K562 (cell line): ENCODE results near the gene MICOS13. TPM values are rescaled to one million over a fixed set of nuclear protein-coding genes. Genes with fewer than 3 reads are reported as not detected.

Source experiments
- ATAC-seq: fragments of 200-7000 bp; cut with Tn5 transposase; 3 replicates; pipeline ENCODE4 v1.9.1; 2020; ENCODE audit warnings: moderate library complexity
- BruUV-seq: library from RNA; stranded (reverse); fragments of 400-500 nt; replicated peaks from 2 replicates; lab custom pipeline; 2021; lab: Mats Ljungman, UMichigan
- CTCF ChIA-PET: fragments of 300-600 bp; formaldehyde crosslinking; extraction: SDS; loops from one replicate; lab custom pipeline; 2021; ENCODE audit warnings: low intra/inter-chr PET ratio; lab: Yijun Ruan, JAX
- POLR2A ChIA-PET: fragments of 300-600, 350-650 bp; sonication (Branson Sonifier 250); formaldehyde crosslinking; extraction: SDS; loops from one replicate; lab custom pipeline; 2021; ENCODE audit warnings: antibody characterized with exemption, inconsistent platforms; lab: Yijun Ruan, JAX
- DNase-seq, 4 experiments: peaks; one replicate each; pipeline versions ENCODE4 v3.0.0 to v3.0.0-alpha.2; 2011 to 2018; ENCODE audit warnings: low spot score in 3 of 4, mixed read lengths in 3 of 4; ENCODE audit errors: extremely low read depth in 1 of 4
- FAIRE-seq: peaks from 2 replicates; lab custom pipeline; 2011; peaks lifted over from hg19 to GRCh38; lab: Jason Lieb, UNC
- H2AFZ ChIP-seq: 2 replicates; pipeline ENCODE4 v1.6.0; 2011; ENCODE audit warnings: low read depth, low read length, control low read depth, inconsistent platforms
- H3K27ac ChIP-seq: fragments of 200-600 bp; 3 replicates; pipeline ENCODE4 v1.8.0; 2011; ENCODE audit warnings: low read depth, mild to moderate bottlenecking, control low read depth, inconsistent platforms, low read length, moderate library complexity, mixed read lengths; ENCODE audit errors: extremely low read depth
- H3K27me3 ChIP-seq, 2 experiments: fragments of 300-600 bp in 1 of 2; 2 replicates in 1 of 2; 3 replicates in 1 of 2; pipeline versions ENCODE4 v1.6.0 to v1.8.0; 2011; ENCODE audit warnings: inconsistent platforms in 2 of 2, low read length in 2 of 2, mild to moderate bottlenecking in 1 of 2, mixed read lengths in 1 of 2, moderate library complexity in 1 of 2; ENCODE audit not compliant: control insufficient read depth in 2 of 2, insufficient read depth in 2 of 2
- H3K36me3 ChIP-seq: fragments of 300-600 bp; 3 replicates; pipeline ENCODE4 v1.8.0; 2011; ENCODE audit warnings: mild to moderate bottlenecking, low read length, inconsistent platforms; ENCODE audit not compliant: control insufficient read depth, insufficient read depth
- H3K4me1 ChIP-seq, 2 experiments: fragments of 200-600 bp in 1 of 2; replicated peaks in 1 of 2; 2 replicates in 1 of 2; 3 replicates in 1 of 2; pipeline versions ENCODE4 v1.5.1 to v1.8.0; 2011; ENCODE audit warnings: inconsistent platforms in 2 of 2, low read length in 2 of 2, mild to moderate bottlenecking in 1 of 2, mixed read lengths in 1 of 2, moderate library complexity in 1 of 2; ENCODE audit not compliant: control insufficient read depth in 2 of 2, insufficient read depth in 2 of 2
- H3K4me2 ChIP-seq: 2 replicates; pipeline ENCODE4 v1.6.1; 2011; ENCODE audit warnings: low read length, control low read depth, inconsistent platforms, mixed read lengths; ENCODE audit not compliant: insufficient read depth
- H3K4me3 ChIP-seq: fragments of 200-600 bp; sonication (generic), shearing (Covaris generic); 2 replicates; pipeline ENCODE4 v1.5.1; 2016; ENCODE audit warnings: control low read depth, inconsistent platforms
- H3K79me2 ChIP-seq: fragments of 200-600 bp; 3 replicates; pipeline ENCODE4 v1.8.0; 2011; ENCODE audit warnings: low read length, inconsistent platforms; ENCODE audit not compliant: control insufficient read depth, insufficient read depth
- H3K9ac ChIP-seq, 2 experiments: 2 replicates each; pipeline versions ENCODE4 v1.6.0 to v1.6.1; 2011; ENCODE audit warnings: low read depth in 2 of 2, low read length in 2 of 2, control low read depth in 1 of 2, inconsistent platforms in 1 of 2, mild to moderate bottlenecking in 1 of 2, mixed read lengths in 1 of 2; ENCODE audit not compliant: insufficient read depth in 1 of 2
- H3K9me1 ChIP-seq: one replicate; pipeline ENCODE4 v1.6.0; 2011; ENCODE audit warnings: inconsistent platforms, mild to moderate bottlenecking, low read length, moderate library complexity; ENCODE audit not compliant: control insufficient read depth, insufficient read depth
- H3K9me3 ChIP-seq: replicated peaks from 2 replicates; pipeline ENCODE4 v1.5.1; 2011; ENCODE audit warnings: low read depth, low read length, inconsistent platforms; ENCODE audit not compliant: control insufficient read depth, insufficient read depth
- H4K20me1 ChIP-seq: replicated peaks from 2 replicates; pipeline ENCODE4 v1.6.1; 2011; ENCODE audit warnings: low read length, inconsistent platforms, mixed read lengths; ENCODE audit not compliant: control insufficient read depth, insufficient read depth
- BDP1 ChIP-seq: IDR thresholded peaks from 3 replicates; pipeline ENCODE4 v1.6.1; 2011; ENCODE audit not compliant: insufficient read length, insufficient read depth
- ERF ChIP-seq: fragments of 450-650 bp; formaldehyde crosslinking; IDR thresholded peaks from 2 replicates; pipeline ENCODE4 v1.4.0; 2020; ENCODE audit warnings: mild to moderate bottlenecking, mixed read lengths
- FOXM1 ChIP-seq, 2 experiments: fragments of 450-650 bp in 1 of 2; sonication (generic) in 1 of 2; formaldehyde crosslinking in 1 of 2; IDR thresholded peaks; 2 replicates each; pipeline versions ENCODE4 v1.6.1 to v1.9.0; 2017 to 2022; ENCODE audit warnings: low read depth in 2 of 2, mild to moderate bottlenecking in 2 of 2, missing genetic modification reagents in 1 of 2, moderate library complexity in 1 of 2
- JUN ChIP-seq, 2 experiments: sonication (generic) in 1 of 2; formaldehyde crosslinking in 1 of 2; IDR thresholded peaks; 2 replicates each; pipeline versions ENCODE4 v1.6.1 to v1.8.0; 2012 to 2022; ENCODE audit warnings: borderline replicate concordance in 2 of 2, mild to moderate bottlenecking in 2 of 2, improper control_type of control experiment in 1 of 2, low read depth in 1 of 2, low read length in 1 of 2, missing genetic modification reagents in 1 of 2
- KAT7 ChIP-seq: sonication (generic); formaldehyde crosslinking; IDR thresholded peaks from 2 replicates; pipeline ENCODE4 v1.8.0; 2022; ENCODE audit warnings: missing genetic modification reagents, mild to moderate bottlenecking, borderline replicate concordance
- PATZ1 ChIP-seq: fragments of 250-450 bp; sonication (Bioruptor Pico); IDR thresholded peaks from 2 replicates; pipeline ENCODE4 v1.5.0; 2020; ENCODE audit warnings: mild to moderate bottlenecking, borderline replicate concordance
- SNRNP70 ChIP-seq: fragments of 200-400 bp; formaldehyde crosslinking; optimal IDR thresholded peaks from 2 replicates; pipeline ENCODE3; 2017; ENCODE audit warnings: low read depth, low read length
- WGBS: fragments of 100-300 bp; shearing (Covaris generic); methylation state at CpG from one replicate; pipeline ENCODE4 v1.1.6; 2016; ENCODE audit warnings: low coverage, mixed read lengths; ENCODE audit not compliant: insufficient coverage; ENCODE audit errors: missing lambda C conversion rate; 5-methylcytosine and 5-hydroxymethylcytosine counted together
- in situ Hi-C: fragments of 300-500 bp; cut with MboI; formaldehyde crosslinking; loops from 4 replicates; pipeline ENCODE4 v1.15.0; 2018; ENCODE audit warnings: inconsistent platforms, mixed read lengths
- intact Hi-C: fragments of 100-400 bp; cut with micrococcal nuclease; formaldehyde crosslinking; loops from 2 replicates; pipeline ENCODE4 v1.14.2; 2022
- polyA plus RNA-seq, 8 experiments: library from polyadenylated mRNA; depleted of rRNA in 4 of 8; stranded (reverse) in 5 of 8; unstranded in 3 of 8; fragments of >200 nt; fragmentation: Nextera tagmentation in 2 of 8; fragmentation: Illumina TruSeq in 1 of 8; extraction: Ambion mirVana in 2 of 8; extraction: Trizol in 1 of 8; gene quantifications; 2 replicates each; pipeline versions ENCODE4 v1.2.1 to v1.2.3, GENCODE V29; 2011 to 2014; ENCODE audit warnings: inconsistent platforms in 1 of 8, missing spikeins in 1 of 8
- total RNA-seq, 7 experiments: library from RNA; depleted of rRNA in 6 of 7; stranded (reverse); fragments of >200 nt in 6 of 7; fragmentation: Illumina TruSeq in 2 of 7; extraction: Trizol in 2 of 7; gene quantifications; 2 replicates each; pipeline versions ENCODE4 v1.2.1 to v1.2.3, GENCODE V29; 2011 to 2021; ENCODE audit warnings: low replicate concordance in 1 of 7
- TF ChIP-seq, protein P1 (sequence below): sonication (generic); formaldehyde crosslinking; IDR thresholded peaks from 2 replicates; pipeline ENCODE4 v1.8.1; 2023; ENCODE audit warnings: missing genetic modification reagents, mild to moderate bottlenecking, borderline replicate concordance

MICOS13 gene
- total and polyA plus RNA-seq, 9 of the 15 experiments (the other 6 are each of a cell fraction or from before 2014, with no cell fraction given): 15.5 to 220 (median 49.4) TPM

DNA sequence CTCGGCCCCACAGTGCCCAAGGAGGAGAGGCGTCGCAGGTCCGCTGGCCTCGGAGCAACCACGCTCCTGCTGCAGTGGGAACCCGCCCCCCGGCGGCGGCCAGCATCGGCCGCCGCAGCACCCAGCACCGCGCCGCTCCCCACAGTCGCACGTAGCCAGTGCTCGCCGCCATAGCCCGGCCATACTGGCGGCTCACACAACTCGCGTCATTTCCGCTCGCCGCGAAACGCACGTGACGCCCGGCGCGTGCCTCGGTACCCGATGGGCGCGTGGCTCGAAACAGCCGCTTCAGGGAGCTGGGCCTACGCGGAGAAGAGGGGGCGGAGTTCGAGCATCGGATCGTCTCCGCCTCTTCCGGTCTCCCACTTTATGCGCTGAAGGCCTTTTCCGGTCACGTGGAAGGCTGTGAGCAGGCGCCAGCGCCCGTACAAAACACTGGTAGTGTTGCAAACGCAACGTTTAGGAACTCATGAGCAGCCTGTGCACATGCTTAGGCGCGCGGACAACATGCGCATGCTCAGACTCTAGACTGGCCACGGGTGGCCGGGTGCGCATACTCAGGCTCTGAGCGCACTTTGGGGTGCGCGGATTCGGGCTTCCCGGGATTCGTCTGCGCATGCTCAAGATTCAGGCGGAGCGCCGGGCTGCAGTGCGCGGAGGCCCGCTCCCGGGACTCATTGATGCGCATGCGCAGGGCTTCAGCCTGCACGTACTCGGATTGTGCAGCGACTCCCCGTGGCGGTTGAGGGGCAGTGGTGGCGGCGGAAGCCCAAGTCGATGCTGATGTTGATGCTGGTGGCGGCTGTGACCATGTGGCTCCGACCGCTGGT, 39.9 kb upstream of the MICOS13 start, which contains the start of the genes CATSPERD and LONP1 (continued):
- TF ChIP-seq PATZ1 (CRISPR knock-in tag) (no peak), JUN (IDR thresholded peaks at IDR 0.05; ENCODE audit: borderline replicate concordance, low read depth, low read length) (peak; percentile 91), JUN (CRISPR knock-in tag; IDR thresholded peaks at IDR 0.05; ENCODE audit: borderline replicate concordance) (peak; percentile 77)

GRCh38 chr19:5719274-5719960, 39.1 kb upstream of the MICOS13 start:
- TSS peak; percentile 72 for BruUV-seq
- peak overlapping the region; percentile 99 for H3K27ac ChIP-seq
- in situ Hi-C loops (no loop called here), intact Hi-C loops (loop anchor here (2.0 kb wide), 1 partner anchor 71 kb away; the partner anchor contains the start of gene DUS3L)
- ChIA-PET POLR2A (interaction anchor here (0.6 to 3.3 kb wide), 25 partner anchors 10 to 1877 kb away, joined by 3 to 31 read pairs (median 5); partner anchors contain the start of genes DUS3L, NDUFA11, NRTN and RPL36), CTCF (interaction anchor here (0.8 to 1.0 kb wide), 2 partner anchors 29 to 329 kb away, joined by 4 read pairs; partner anchors contain the start of gene RPL36)
- no peak for FAIRE-seq
- H3K9ac ChIP-seq: peak overlapping the region; percentile 98 to 99
- H4K20me1 ChIP-seq: 0 out of 2 replicates have a peak, but pooled peaks cover 9% of the 10 kb centered on the region
- no peaks in the 10 kb centered on the region for H3K9me3 ChIP-seq
- peak overlapping the region; percentile 99; the same call in 1 of the 2 replicates for H2AFZ ChIP-seq
- DNase-seq: peak in 3 of 4 experiments; percentile 8 to 52 (median 13)
- H3K79me2 ChIP-seq: peaks cover 52% of the 10 kb centered on the region
- WGBS: 2% methylated on average over 53 of the region's 58 CpGs
- peak overlapping the region; percentile 98 for H3K4me3 ChIP-seq
- peak overlapping the region; percentile 98 for H3K4me2 ChIP-seq
- peaks cover 35% of the 10 kb centered on the region for H3K36me3 ChIP-seq
- ATAC-seq: peak; percentile 9
- H3K27me3 ChIP-seq: no peaks in the 10 kb centered on the region
- H3K4me1 ChIP-seq: peaks cover 13 to 28% of the 10 kb centered on the region in 2 experiments; a peak in 4 of 5 replicates
- H3K9me1 ChIP-seq: no peaks in the 10 kb centered on the region
- TF ChIP-seq KAT7 (CRISPR knock-in tag) (no peak), ERF (CRISPR knock-in tag) (0 out of 2 replicates have a peak, but pooled peaks have one; percentile 9), BDP1 (no peak), FOXM1 (IDR thresholded peaks at IDR 0.05; ENCODE audit: low read depth) (no peak), FOXM1 (CRISPR knock-in tag; IDR thresholded peaks at IDR 0.05; ENCODE audit: low read depth) (peak; percentile 21; the same call in 1 of the 2 replicates), SNRNP70 (no peak)
- TF ChIP-seq, protein P1, sequence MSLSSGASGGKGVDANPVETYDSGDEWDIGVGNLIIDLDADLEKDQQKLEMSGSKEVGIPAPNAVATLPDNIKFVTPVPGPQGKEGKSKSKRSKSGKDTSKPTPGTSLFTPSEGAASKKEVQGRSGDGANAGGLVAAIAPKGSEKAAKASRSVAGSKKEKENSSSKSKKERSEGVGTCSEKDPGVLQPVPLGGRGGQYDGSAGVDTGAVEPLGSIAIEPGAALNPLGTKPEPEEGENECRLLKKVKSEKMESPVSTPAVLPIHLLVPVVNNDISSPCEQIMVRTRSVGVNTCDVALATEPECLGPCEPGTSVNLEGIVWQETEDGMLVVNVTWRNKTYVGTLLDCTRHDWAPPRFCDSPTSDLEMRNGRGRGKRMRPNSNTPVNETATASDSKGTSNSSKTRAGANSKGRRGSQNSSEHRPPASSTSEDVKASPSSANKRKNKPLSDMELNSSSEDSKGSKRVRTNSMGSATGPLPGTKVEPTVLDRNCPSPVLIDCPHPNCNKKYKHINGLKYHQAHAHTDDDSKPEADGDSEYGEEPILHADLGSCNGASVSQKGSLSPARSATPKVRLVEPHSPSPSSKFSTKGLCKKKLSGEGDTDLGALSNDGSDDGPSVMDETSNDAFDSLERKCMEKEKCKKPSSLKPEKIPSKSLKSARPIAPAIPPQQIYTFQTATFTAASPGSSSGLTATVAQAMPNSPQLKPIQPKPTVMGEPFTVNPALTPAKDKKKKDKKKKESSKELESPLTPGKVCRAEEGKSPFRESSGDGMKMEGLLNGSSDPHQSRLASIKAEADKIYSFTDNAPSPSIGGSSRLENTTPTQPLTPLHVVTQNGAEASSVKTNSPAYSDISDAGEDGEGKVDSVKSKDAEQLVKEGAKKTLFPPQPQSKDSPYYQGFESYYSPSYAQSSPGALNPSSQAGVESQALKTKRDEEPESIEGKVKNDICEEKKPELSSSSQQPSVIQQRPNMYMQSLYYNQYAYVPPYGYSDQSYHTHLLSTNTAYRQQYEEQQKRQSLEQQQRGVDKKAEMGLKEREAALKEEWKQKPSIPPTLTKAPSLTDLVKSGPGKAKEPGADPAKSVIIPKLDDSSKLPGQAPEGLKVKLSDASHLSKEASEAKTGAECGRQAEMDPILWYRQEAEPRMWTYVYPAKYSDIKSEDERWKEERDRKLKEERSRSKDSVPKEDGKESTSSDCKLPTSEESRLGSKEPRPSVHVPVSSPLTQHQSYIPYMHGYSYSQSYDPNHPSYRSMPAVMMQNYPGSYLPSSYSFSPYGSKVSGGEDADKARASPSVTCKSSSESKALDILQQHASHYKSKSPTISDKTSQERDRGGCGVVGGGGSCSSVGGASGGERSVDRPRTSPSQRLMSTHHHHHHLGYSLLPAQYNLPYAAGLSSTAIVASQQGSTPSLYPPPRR: no peak
